GM06990 (cell line): ENCODE results near the gene POMT2.
A peak's percentile ranks its signal among the peaks of the same experiment; 100 is the strongest.

Source experiments
- DNase-seq: peaks from one replicate; pipeline ENCODE4 v3.0.0-alpha.2; 2011; ENCODE audit not compliant: insufficient read length; ENCODE audit errors: extremely low read depth
- H3K27me3 ChIP-seq: replicated peaks from 2 replicates; pipeline ENCODE4 v1.6.0; 2011; ENCODE audit warnings: low read length; ENCODE audit not compliant: control insufficient read depth, insufficient read depth
- H3K36me3 ChIP-seq: 2 replicates; pipeline ENCODE4 v1.5.1; 2011; ENCODE audit warnings: low read length; ENCODE audit not compliant: control insufficient read depth, insufficient read depth
- H3K4me3 ChIP-seq: replicated peaks from 2 replicates; pipeline ENCODE4 v1.5.1; 2011; ENCODE audit warnings: low read depth, mild to moderate bottlenecking, control low read depth, low read length
- TF ChIP-seq, protein P1 (sequence below): IDR thresholded peaks from 2 replicates; pipeline ENCODE4 v1.5.1; 2011; ENCODE audit warnings: low read length, control low read depth, mild to moderate bottlenecking, inconsistent platforms; ENCODE audit not compliant: insufficient read depth, poor library complexity, severe bottlenecking

The POMT2 gene

DNA sequence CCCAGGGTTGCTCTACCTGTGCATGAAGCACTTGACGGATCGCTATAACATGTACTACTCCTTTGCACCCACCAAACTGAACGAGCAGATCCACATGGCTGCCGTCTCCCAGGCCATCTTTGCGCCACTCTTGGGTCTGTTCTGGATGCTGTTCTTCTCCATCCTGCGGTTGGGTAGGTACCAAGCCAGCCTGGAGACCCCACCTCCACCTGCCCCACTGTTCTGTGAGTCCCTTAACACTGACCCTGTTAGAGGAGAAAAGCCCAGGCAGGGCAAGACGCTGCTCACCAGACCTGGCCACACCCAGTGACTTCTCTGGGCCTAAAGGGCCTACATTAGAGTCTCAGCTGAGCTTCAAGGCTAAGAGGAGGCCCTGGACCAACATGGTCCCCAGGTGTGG lies 71.4 kb downstream of the POMT2 start:
- H3K27me3 ChIP-seq = 0 out of 2 replicates have a peak, but pooled peaks cover 2% of the 10 kb centered on the region
- H3K36me3 ChIP-seq = no peaks in the 10 kb centered on the region
- TF ChIP-seq, protein P1, sequence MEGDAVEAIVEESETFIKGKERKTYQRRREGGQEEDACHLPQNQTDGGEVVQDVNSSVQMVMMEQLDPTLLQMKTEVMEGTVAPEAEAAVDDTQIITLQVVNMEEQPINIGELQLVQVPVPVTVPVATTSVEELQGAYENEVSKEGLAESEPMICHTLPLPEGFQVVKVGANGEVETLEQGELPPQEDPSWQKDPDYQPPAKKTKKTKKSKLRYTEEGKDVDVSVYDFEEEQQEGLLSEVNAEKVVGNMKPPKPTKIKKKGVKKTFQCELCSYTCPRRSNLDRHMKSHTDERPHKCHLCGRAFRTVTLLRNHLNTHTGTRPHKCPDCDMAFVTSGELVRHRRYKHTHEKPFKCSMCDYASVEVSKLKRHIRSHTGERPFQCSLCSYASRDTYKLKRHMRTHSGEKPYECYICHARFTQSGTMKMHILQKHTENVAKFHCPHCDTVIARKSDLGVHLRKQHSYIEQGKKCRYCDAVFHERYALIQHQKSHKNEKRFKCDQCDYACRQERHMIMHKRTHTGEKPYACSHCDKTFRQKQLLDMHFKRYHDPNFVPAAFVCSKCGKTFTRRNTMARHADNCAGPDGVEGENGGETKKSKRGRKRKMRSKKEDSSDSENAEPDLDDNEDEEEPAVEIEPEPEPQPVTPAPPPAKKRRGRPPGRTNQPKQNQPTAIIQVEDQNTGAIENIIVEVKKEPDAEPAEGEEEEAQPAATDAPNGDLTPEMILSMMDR = no peak
- H3K4me3 ChIP-seq = no peak overlapping the region
- no peak for DNase-seq

DNA sequence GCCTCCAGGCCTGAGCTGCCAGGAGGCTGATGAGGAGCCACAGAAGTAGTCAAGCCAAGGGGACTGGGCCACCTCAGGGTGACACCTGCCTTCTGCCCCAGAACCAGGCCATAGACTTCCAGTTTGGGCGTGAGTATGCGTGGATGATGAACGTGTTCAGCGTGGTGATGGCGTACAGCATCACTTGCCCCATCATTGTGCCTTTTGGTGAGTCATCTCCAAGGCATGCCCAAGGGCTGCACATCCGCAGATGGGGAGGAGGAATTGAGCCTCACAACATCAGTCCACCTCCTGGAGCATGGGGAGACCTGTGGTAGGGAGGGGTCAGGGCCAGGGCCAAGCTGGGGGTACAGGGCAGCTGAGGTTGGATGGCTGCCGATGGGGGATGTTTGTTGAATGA lies 72.0 kb downstream of the POMT2 start:
- DNase-seq = no peak
- Histone ChIP-seq H3K4me3 (no peak overlapping the region), H3K36me3 (no peaks in the 10 kb centered on the region), H3K27me3 (0 out of 2 replicates have a peak, but pooled peaks cover 2% of the 10 kb centered on the region)
- TF ChIP-seq, protein P1 = no peak

DNA sequence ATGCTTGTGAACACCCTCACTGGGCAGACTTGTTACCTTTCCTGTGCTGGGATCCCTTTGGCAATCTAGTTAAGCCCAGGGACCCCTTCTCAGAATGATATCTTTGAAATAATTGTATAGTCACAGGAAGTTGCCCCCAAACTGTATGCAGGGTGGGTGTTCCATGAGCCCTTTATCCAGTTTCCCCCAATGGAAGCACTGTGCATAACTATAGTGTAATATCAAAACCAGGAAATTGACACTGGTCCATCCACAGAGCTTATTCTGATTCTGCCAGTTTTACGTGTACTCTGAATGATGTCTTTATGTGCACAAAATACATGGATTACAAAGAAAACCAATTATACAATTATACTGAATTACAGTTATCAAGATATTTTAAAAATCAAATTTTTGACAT lies 73.9 kb downstream of the POMT2 start:
- H3K27me3 ChIP-seq = peaks cover 2% of the 10 kb centered on the region; the same call in 1 of the 2 replicates
- H3K36me3 ChIP-seq = no peaks in the 10 kb centered on the region
- no peak for DNase-seq
- no peak overlapping the region for H3K4me3 ChIP-seq
- TF ChIP-seq, protein P1 = no peak

DNA sequence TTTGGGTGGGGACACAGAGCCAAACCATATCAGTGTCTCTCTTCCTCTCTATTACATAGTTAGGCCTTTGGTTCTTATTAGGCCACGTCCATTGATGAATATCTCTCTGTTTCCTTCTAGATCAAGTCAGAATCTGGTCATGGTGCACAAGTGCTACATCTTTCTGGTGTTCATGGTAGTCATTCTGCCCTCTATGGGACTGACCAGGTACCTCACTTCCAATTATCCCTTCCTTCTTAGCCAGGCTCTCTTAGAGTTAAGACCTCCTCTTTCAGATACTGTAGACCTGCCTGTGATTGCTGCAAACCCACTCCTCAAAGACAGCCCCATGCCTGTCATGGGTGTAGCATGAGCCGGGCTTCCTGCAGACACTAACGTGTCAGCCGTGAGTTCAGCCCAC lies 74.9 kb downstream of the POMT2 start:
- TF ChIP-seq, protein P1 = no peak
- H3K27me3 ChIP-seq = no peaks in the 10 kb centered on the region; the same call in 1 of the 2 replicates
- no peak for DNase-seq

GRCh38 chr14:77243853-77244252 lies 76.8 kb downstream of the POMT2 start:
- H3K27me3 ChIP-seq = no peaks in the 10 kb centered on the region; the same call in 1 of the 2 replicates
- H3K4me3 ChIP-seq = no peak overlapping the region
- peak; percentile 58 for DNase-seq
- TF ChIP-seq, protein P1 = no peak
- no peaks in the 10 kb centered on the region for H3K36me3 ChIP-seq

More for the DNA sequence above, 74.9 kb downstream of the POMT2 start:
- H3K4me3 ChIP-seq = no peak overlapping the region
- H3K36me3 ChIP-seq = no peaks in the 10 kb centered on the region

GRCh38 chr14:77242752-77243151 lies 77.9 kb downstream of the POMT2 start:
- TF ChIP-seq, protein P1 = no peak
- Histone ChIP-seq H3K36me3 (no peaks in the 10 kb centered on the region), H3K4me3 (no peak overlapping the region), H3K27me3 (no peaks in the 10 kb centered on the region; the same call in 1 of the 2 replicates)
- no peak for DNase-seq
